Measurements from ENCODE around the gene TSPAN14.
"Not testable (repeated sequence)": the region's sequence is repeated elsewhere in the genome, so short reads cannot be mapped to it uniquely, and the experiment has no call there.

TSPAN14 gene, protein sequence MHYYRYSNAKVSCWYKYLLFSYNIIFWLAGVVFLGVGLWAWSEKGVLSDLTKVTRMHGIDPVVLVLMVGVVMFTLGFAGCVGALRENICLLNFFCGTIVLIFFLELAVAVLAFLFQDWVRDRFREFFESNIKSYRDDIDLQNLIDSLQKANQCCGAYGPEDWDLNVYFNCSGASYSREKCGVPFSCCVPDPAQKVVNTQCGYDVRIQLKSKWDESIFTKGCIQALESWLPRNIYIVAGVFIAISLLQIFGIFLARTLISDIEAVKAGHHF

DNA sequence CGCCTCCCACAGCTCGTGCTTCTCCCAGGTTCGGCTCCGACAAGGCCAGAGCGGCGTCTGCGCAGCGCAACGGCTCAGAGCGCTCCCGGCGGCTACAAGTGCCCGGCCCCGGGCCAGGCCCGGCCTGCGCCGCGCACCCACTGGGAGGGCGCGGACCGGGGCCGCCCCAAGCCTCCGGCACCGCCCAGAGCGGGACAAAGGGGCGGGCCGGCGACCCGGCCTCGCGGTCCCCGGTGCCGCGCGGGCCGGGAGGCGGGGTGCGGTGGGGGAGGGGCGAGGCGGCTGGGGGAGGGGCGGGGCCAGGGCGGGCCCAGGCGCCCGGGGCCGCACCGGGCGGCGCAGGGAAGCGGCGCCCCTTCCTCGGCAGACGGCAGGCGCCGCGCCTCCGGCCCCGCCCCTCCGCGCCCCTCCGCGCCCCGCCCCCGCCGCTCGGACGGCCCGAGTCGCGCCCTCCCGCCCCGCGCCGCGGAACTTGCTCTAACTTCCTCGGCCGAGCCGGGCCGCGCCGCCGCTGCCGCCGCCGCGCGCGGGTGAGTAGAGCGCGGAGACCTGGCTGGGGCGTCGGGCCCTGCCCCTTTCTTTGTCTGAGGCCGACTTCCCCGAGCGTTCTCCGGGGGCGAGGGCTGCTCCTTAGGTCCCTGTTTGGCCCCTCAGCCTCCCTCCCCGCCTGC is at the start of gene TSPAN14:
Gene TSPAN14 (plus strand): TSS at position 469 of the 671 bp plus-strand sequence. CDS start 34,924 bp downstream, outside the sequence.
- in situ Hi-C loops (cut with MboI; ENCODE audit: low pct_unique_long_range_greater_than_20kb, low sequenced_read_pairs): loop anchor here (5.0 kb wide), 1 partner anchor 53 kb away; no protein-coding TSS in a partner anchor
- no peak for DNase-seq

DNA sequence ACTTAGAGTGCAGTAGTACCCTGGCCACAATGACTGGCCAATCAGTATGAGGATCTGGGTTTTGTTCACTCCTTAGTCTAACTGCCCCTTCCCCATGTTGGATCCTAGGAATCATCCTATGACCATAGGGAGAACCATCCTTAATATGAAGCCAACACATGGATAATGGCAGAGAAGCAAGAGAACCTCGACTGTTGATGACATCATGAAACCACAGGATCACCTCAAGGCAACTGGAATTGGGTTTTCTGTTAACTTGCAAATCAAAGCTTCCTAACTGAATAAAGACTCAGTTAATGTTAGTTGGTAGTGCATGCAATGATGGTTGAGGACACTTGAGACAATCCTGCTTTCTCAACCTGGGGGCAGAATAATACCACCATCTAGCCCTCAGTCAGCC is 49.1 kb upstream of the TSPAN14 start:
- in situ Hi-C loops (cut with MboI; ENCODE audit: low pct_unique_long_range_greater_than_20kb, low sequenced_read_pairs): no loop called here

DNA sequence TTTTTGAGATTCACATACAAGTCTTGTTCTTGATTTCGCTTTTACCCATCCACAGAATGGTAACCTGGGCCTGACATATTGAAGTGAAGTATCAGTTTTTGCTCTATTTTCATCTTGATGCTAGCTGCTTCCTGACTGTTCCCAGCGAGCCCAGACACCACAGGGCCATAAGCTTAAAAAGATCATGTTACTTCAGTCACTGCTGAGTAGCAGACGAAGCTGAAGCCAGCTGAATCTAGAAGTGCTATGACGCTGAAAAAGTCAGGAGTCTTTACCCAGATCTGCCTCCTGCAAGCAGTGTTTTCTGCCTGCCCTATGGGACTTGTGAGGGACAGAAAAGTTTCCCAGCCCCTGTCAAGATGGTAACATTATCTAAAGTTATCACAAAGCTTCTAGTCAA is 48.5 kb upstream of the TSPAN14 start:
- in situ Hi-C loops (cut with MboI; ENCODE audit: low pct_unique_long_range_greater_than_20kb, low sequenced_read_pairs): no loop called here
- DNase-seq: no peak

More for the DNA sequence above, 49.1 kb upstream of the TSPAN14 start:
- no peak for DNase-seq

DNA sequence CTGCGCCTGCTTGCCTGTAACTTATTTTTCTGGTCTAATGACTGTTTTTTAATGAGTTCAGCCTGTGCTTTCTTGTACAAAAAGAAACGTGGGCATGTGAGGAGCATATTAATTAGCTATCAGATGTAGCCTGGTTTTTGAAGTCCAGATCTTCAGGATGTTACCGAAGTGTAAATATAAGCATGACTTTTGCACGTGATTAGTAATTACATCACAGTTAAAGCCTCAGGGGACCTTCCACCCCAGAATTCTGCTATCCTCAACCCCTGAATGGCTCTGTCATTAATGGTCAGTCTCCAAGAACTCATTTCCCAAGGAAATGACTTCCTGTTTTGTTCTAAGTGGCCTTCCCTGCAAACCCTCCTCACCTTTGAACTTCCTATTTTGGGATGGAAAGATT is 47.9 kb upstream of the TSPAN14 start:
- in situ Hi-C loops (cut with MboI; ENCODE audit: low pct_unique_long_range_greater_than_20kb, low sequenced_read_pairs): no loop called here
- DNase-seq: no peak

DNA sequence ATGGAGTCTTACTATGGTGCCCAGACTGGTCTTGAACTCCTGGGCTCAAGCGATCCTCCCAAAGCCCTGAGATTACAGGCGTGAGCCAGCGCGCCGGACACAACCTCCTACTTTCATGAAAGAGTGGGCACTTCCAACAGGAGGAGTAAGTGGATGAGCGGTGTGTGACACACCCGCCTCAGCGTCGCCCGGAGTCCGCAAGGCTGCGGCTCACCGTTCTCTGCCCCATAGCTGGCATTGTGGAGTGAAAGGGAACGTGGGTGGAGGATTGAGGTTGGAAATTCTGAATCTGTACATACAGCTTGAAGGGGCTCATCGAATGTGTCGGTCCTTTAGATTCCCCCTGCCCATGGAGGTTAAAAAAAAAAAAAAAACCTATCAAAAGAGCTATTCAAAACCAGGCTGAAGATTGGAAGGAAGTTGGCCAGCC is 46.3 kb upstream of the TSPAN14 start:
- in situ Hi-C loops (cut with MboI; ENCODE audit: low pct_unique_long_range_greater_than_20kb, low sequenced_read_pairs): no loop called here
- DNase-seq: no peak

DNA sequence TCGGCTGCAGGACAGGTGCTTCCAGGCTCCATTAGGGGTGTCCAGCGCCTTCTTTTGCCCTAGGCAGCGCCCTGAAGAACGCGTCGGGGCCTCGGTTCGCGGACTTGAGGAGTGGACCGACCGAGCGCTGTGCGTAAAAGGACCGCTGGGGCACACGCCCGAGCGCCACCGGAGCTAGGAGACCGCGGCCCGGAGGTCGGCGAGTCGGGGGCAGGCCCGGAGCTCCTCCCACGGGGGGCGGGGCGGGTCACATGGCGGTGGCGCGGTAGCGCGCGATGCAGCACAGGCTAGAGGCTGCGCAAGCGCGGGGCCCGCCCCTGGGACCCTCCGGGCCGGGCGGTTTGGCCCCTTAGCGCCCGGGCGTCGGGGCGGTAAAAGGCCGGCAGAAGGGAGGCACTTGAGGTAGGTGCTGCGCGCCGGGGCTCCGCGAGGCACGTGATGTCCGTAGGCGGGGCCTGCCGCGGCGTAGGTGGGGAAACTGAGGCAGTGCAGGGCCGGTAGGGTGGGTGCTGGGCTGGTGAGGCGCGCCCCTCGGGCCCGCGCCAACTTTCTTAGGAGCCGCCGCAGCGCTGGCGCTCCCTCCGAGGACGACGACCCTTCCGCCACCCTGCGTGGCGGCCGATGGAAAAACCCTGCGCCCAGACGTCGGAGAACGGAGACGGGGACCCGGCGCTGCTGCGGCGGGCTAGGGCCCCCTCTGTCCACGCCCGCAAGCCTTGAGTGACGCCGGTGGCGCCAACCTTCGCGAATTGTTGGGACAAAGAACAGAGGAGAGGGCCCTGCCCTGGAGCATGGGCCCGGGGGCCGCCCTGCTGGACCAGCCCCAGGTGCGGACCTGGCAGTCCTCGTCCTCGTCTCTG is 45.6 kb upstream of the TSPAN14 start, which contains the start of gene PRXL2A:
Gene PRXL2A (plus strand): TSS at position 310 of the 860 bp plus-strand sequence. CDS start 11,917 bp downstream, outside the sequence.
- no peak for DNase-seq
- in situ Hi-C loops (cut with MboI; ENCODE audit: low pct_unique_long_range_greater_than_20kb, low sequenced_read_pairs): no loop called here

DNA sequence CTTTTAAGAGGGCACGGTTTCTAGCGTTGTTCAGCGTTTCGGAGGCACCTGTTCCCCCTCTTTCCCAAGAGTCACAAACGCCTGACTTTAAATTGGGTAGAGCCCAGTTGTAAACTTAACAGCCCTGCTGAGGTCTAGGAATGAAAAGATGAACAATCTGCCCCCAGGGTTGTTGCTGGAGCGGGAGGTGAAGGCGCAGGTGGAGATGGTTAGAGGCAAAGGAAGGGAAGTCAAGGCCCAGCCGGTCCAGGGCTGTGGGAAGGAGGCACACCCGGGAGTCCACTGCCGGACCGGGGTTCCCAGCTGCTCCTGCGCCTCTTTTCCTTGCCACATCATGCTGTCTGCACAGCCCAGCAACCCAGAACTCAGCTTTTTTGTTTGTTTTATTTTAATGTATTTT is 45.0 kb upstream of the TSPAN14 start:
- no peak for DNase-seq
- in situ Hi-C loops (cut with MboI; ENCODE audit: low pct_unique_long_range_greater_than_20kb, low sequenced_read_pairs): no loop called here

DNA sequence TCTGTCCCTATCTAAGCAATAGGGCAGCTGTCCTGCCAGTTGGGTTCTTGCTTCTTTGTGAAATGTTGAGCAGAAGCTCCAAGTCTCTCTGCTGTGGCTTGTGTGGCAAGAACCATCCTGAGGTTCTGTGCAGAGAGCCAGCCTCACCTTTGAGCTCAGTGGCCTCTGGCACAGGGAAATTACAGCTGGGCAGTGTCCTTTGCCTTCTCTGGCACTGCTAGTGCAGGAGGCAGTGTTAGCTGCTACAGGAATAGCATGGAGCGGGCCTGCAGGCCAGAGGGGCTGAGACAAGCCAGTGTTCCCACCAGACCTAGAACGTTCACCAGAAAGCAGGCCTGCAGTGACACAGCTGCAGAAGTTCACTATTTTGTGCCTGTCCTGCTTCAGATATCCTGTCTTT is 44.0 kb upstream of the TSPAN14 start:
- DNase-seq: no peak
- in situ Hi-C loops (cut with MboI; ENCODE audit: low pct_unique_long_range_greater_than_20kb, low sequenced_read_pairs): no loop called here

DNA sequence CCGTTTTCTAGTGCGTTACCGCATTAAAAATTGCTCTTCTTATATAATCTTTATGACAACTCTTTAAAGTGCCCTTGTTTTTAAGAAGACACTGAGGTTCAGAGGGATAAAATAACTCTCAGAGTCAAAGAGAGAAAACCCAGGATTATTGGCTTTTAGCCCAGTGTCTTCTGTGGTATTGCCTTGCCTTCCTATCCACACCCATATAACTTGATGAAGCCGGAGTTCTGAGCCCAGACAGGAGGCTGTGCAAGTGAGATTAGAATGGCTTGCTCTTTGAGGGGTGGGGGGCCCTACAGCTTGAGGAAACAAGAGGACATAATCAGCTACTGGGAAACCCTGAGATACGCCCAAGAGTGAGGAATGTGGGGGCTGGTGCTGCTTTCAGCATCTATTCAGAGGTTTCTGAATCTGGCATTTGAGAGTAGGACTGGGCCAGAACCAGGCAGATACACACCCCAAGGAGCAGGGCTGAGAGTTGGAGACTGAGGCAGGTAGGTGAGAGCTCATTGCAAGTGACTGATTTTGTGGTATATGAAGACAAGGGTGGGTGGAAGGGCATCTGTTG is 43.4 kb upstream of the TSPAN14 start:
- in situ Hi-C loops (cut with MboI; ENCODE audit: low pct_unique_long_range_greater_than_20kb, low sequenced_read_pairs): no loop called here
- no peak for DNase-seq

DNA sequence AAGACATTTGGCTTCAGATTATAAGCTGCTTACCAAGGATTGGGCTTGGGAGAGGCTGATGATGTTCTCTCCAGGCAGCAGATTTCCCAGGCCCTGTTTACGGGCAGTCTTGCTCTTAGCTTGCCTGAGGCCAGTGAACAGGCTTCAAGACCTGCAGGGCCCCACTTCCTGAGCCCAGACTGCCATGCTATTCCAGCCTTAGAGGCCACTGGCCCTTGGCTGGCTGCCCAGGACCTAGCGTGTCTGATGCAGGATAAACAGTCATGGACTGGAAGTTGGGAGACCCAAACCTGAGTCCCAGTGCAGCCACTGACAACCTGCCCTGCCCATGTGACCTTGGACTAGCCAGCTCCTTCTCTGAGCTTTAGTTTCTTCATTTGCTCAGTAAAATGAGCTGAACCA is 42.8 kb upstream of the TSPAN14 start:
- no peak for DNase-seq
- in situ Hi-C loops (cut with MboI; ENCODE audit: low pct_unique_long_range_greater_than_20kb, low sequenced_read_pairs): no loop called here

DNA sequence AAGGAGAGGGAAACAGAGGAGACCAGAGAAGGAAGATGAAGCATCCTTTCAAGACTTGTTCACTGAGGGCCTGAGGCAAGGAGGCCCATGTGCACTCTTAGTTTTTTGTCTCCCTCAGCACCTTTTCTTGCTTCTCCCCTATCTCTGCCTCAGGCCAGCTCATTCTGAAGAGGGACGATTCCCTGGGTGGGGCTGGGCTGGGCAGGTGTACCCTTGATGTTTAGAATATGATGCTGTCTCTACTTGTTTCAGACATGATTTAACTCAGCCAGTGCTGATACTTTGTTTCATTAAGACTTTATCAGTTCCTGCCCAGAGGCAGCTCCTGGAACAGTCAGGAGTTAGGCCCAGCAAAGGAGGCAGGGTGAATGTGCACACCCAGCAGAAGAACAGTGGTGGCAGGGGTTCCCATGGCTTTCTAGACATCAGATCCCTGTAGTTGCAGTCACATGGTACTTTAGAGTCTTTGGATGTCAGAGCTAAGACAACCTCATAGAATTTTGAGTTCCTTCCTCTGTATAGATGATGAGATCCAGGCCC is 42.4 kb upstream of the TSPAN14 start:
- no peak for DNase-seq
- in situ Hi-C loops (cut with MboI; ENCODE audit: low pct_unique_long_range_greater_than_20kb, low sequenced_read_pairs): no loop called here

DNA sequence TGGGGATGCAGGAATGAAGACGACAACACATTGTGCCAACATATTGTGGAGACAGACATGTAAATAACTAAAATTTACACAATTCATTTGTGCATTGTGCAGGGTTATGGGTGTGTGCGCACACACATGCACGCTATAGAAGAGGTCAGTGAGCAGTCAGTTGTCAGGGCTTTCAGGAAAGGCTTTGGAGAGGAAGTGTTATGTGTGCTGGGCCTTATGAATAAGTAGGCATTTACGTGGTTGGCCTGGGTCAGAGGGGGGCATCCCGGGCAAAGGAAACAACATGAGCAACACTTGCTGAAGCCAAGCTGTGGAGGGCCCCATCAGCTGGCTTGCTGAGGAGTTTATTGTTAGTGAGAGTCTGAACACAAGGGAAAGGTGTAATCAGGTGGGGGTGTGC is 41.6 kb upstream of the TSPAN14 start:
- in situ Hi-C loops (cut with MboI; ENCODE audit: low pct_unique_long_range_greater_than_20kb, low sequenced_read_pairs): no loop called here
- DNase-seq: no peak

DNA sequence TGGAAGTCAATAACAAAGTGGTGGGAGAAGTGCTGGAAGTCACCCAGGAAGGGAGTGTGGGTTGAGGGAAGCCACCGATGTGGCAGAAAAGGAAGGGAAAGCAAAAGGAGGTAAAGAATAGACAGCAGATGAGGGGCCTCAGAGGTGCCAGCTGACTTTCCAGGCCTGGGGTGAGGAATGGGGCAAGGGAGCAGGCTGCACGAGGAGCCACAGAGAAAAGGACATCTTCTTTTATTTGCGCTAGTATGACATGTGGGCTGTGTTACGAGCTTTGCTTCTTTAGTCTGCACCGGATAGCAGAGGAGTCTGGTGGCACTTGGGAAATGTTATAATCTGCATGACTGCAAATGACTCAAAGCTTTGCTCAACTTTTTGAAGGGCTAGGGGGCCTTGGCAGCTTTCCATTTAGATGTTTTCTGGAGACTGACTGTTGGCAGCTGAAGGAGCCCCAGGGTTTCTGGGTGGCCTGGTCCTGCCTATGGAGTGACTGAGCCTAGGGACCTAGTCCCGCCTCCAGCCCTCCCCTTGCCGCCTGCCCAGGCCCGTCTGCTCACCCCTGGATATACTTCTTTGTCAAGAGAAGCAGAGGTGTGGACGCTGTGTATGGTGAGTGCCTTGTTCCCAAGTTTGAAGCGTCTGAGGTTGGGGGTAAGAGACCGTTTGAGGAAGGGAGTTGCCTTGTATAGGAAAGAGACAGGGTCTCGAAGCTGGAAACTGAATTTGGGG is 40.7 kb upstream of the TSPAN14 start:
- no peak for DNase-seq
- in situ Hi-C loops (cut with MboI; ENCODE audit: low pct_unique_long_range_greater_than_20kb, low sequenced_read_pairs): no loop called here

DNA sequence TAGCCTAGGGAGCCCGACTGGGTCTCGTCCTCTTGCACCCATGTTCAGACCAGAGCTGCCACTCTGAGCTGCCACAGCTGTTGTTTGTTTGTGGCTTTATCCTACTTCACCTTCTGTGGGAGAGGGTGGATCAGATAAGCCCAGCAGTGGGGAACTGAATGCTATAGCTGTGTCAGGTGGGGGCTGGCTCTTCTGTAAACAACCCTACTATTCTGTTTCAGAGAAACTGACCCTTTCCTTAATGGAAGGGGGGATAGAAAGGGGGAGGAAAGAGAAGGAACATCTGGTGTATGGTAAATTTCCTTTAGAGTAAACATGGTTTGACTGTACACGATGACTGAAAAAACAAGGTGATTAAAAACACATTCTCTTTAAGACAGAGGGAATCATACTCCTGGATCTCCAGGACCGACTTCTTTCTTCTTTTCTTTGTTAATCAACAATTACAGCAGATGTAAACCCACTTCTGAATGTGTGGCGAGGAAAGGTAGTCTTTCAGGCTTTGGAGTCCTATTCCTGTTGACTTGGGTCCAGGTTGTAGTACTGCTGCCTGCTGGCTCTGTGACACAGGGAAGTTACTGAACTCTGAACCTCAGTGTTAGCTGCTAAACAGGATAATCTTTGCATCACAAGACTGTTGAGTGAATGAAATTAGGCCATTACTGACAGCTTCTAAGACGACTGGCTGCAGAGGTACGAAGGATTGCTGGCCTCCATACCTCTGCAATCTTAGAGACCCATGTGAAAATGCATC is 39.8 kb upstream of the TSPAN14 start:
- in situ Hi-C loops (cut with MboI; ENCODE audit: low pct_unique_long_range_greater_than_20kb, low sequenced_read_pairs): no loop called here
- DNase-seq: no peak

DNA sequence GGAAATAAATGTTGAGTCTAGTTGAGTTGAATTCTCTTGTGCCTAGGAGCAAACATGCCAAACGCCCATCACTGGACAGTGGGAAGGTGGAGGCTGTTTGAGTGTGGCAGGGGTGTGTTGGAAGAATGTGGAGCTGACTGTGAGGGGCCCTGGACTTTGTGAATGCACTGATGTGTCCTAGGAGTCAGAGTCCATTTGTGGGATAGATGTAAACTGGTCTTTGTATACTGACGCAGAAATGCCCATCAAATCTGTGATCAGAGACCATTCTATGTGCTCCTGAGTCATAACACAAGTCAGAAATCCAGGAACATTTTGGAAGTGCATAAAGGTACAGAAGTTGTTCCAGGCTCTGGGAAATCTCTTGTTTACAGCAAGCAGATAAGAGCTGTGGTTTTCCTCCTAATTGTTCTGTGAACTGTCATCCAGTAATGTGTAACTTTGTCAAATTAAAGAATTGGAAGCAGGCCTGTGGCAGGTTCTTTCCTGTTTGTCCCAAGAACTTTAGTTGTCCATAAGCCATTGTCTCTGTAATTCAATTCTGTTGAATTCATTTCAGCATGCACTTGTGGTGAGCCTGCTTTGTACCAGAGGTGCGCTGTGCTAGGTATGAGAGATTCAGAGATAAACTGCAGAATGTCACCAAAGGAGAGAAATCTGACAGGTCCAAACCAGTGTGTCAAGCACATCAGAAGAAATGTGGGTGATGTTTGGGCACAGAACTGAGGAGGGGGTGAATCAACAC is 38.2 kb upstream of the TSPAN14 start:
- in situ Hi-C loops (cut with MboI; ENCODE audit: low pct_unique_long_range_greater_than_20kb, low sequenced_read_pairs): no loop called here

DNA sequence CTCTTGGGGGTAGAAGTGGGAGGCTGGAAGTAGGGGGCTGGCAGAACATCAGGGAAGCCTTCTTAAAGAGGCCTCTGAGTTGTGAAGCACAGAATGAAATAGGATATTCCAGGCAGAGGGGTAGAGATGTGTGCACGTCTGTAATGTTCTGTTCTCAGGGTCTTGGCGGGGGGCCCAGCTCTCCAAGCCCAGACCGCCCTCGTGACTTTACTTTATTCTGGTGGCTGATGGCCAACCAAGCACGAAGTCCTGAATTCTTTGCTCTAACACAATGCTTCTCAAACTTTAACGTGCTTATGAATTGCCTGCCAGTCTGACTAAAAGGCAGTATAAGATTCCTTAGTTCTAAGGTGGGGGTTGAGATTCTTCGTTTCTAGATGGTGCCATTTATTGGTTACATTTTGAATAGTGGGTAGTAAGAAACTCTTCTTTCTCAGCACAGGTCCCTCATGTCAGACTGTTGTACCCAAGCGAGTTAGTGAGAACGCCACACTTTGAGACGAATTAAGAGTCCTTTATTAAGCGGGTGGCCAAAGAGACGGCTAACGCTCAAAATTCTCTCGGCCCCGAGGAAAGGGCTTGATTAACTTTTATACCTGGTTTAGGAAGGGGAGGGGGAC is 37.5 kb upstream of the TSPAN14 start:
- no peak for DNase-seq
- in situ Hi-C loops (cut with MboI; ENCODE audit: low pct_unique_long_range_greater_than_20kb, low sequenced_read_pairs): no loop called here

More for the DNA sequence above, 38.2 kb upstream of the TSPAN14 start:
- DNase-seq: no peak

DNA sequence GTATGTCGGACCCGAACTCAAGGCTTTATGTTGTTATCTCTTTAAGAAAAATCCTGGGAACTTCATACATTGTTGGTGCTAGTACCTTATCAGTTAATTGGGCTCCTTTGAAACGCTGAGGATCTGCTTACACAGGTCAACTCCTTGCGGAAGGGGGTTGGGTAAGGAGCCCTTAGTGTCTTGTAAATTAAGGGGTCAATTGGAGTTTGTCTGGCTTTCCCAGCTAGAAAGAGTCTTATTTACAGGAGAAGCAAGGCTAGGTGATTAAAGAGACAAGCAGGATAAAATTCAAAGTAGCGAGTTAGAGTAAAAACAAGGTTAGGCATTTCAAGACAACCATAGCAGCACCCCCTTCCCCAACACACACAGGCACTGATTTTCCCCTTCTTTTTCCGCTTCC is 36.9 kb upstream of the TSPAN14 start:
- in situ Hi-C loops (cut with MboI; ENCODE audit: low pct_unique_long_range_greater_than_20kb, low sequenced_read_pairs); DNase-seq: not testable (repeated sequence)

All from KBM-7 (cell line).